B cell (primary cell): ENCODE data around the gene TNNI3K.

Source experiments
- CTCF ChIP-seq: fragments of 200-600 bp; IDR thresholded peaks from one replicate; pipeline ENCODE4 v1.8.0; 2022; ENCODE audit warnings: antibody characterized with exemption, mild to moderate bottlenecking
- EZH2 ChIP-seq: IDR thresholded peaks from 2 replicates; pipeline ENCODE4 v1.6.1; 2012; ENCODE audit warnings: borderline replicate concordance, low read depth, mild to moderate bottlenecking, moderate library complexity, low read length; ENCODE audit not compliant: insufficient read depth, poor library complexity, severe bottlenecking

GRCh38 chr1:74280642-74281396 is 45.6 kb downstream of the TNNI3K start:
- TF ChIP-seq CTCF (no peak), EZH2 (no peak)
